ENCODE measurements around the gene LAYN.

LAYN gene

GRCh38 chr11:111572581-111572980 lies 32.1 kb downstream of the LAYN start:
- DNase-seq (ENCODE audit: low spot score), result no peak
- no peak for TF ChIP-seq CTCF (IDR thresholded peaks at IDR 0.05; ENCODE audit: extremely low read depth, missing control alignments)

GRCh38 chr11:111573821-111574249 lies 33.3 kb downstream of the LAYN start:
- TF ChIP-seq CTCF (IDR thresholded peaks at IDR 0.05; ENCODE audit: extremely low read depth, missing control alignments), result no peak
- DNase-seq (ENCODE audit: low spot score), result no peak

- no peak for TF ChIP-seq CTCF (IDR thresholded peaks at IDR 0.05; ENCODE audit: extremely low read depth, missing control alignments)
- DNase-seq (ENCODE audit: low spot score), result no peak
Observed at GRCh38 chr11:111574373-111575225, 34.1 kb downstream of the LAYN start.

- TF ChIP-seq CTCF (IDR thresholded peaks at IDR 0.05; ENCODE audit: extremely low read depth, missing control alignments), result no peak
- DNase-seq (ENCODE audit: low spot score), result no peak
Observed at GRCh38 chr11:111575740-111576139, 35.2 kb downstream of the LAYN start.

- DNase-seq (ENCODE audit: low spot score), result no peak
- TF ChIP-seq CTCF (IDR thresholded peaks at IDR 0.05; ENCODE audit: extremely low read depth, missing control alignments), result no peak
Observed at GRCh38 chr11:111577821-111578220, 37.3 kb downstream of the LAYN start.

GRCh38 chr11:111581341-111581740 lies 40.8 kb downstream of the LAYN start:
- TF ChIP-seq CTCF (IDR thresholded peaks at IDR 0.05; ENCODE audit: extremely low read depth, missing control alignments), result no peak
- DNase-seq (ENCODE audit: low spot score), result no peak

- DNase-seq (ENCODE audit: low spot score), result no peak
- no peak for TF ChIP-seq CTCF (IDR thresholded peaks at IDR 0.05; ENCODE audit: extremely low read depth, missing control alignments)
Observed at GRCh38 chr11:111582163-111582562, 41.6 kb downstream of the LAYN start.

Data from GM20000 (cell line).